NCI-H1092 treated with DMSO at 0.1 percent for 48 hours (cell line): ENCODE data around the gene MRPL42.
"Not testable (repeated sequence)": the region's sequence is repeated elsewhere in the genome, so short reads cannot be mapped to it uniquely, and the experiment has no call there.

Source experiments
- DNase-seq: peaks from one replicate; lab custom pipeline; 2025; lab: John Stamatoyannopoulos, UW

Gene MRPL42

GRCh38 chr12:93447555-93448290 is 19.6 kb upstream of the MRPL42 start:
- no peak for DNase-seq

GRCh38 chr12:93448796-93449195 is 18.5 kb upstream of the MRPL42 start:
- DNase-seq: no peak

- DNase-seq: no peak
Observed at GRCh38 chr12:93449277-93449676, 18.0 kb upstream of the MRPL42 start.

GRCh38 chr12:93451423-93452158 is 15.7 kb upstream of the MRPL42 start:
- DNase-seq: no peak

GRCh38 chr12:93453633-93454032 is 13.7 kb upstream of the MRPL42 start:
- no peak for DNase-seq

GRCh38 chr12:93456077-93456476 is 11.2 kb upstream of the MRPL42 start:
- DNase-seq: no peak

GRCh38 chr12:93459097-93459496 is 8.2 kb upstream of the MRPL42 start:
- no peak for DNase-seq

- DNase-seq: no peak
Observed at GRCh38 chr12:93460003-93460402, 7.3 kb upstream of the MRPL42 start.

GRCh38 chr12:93460902-93461301 is 6.4 kb upstream of the MRPL42 start:
- no peak for DNase-seq

- no peak for DNase-seq
Observed at GRCh38 chr12:93461503-93461902, 5.8 kb upstream of the MRPL42 start.

GRCh38 chr12:93465841-93466240 is 1.5 kb upstream of the MRPL42 start:
- no peak for DNase-seq

- no peak for DNase-seq
Observed at GRCh38 chr12:93466625-93467350, 526 bp upstream of the MRPL42 start.

- no peak for DNase-seq
Observed at GRCh38 chr12:93468008-93468371, 676 bp downstream of the MRPL42 start.

- no peak for DNase-seq
Observed at GRCh38 chr12:93469386-93469785, 2.1 kb downstream of the MRPL42 start.

GRCh38 chr12:93476555-93476954 is 9.2 kb downstream of the MRPL42 start:
- DNase-seq: no peak

- DNase-seq: no peak
Observed at GRCh38 chr12:93482721-93483120, 15.4 kb downstream of the MRPL42 start.

- DNase-seq: no peak
Observed at GRCh38 chr12:93483151-93483807, 16.0 kb downstream of the MRPL42 start.

- DNase-seq: no peak
Observed at GRCh38 chr12:93484315-93484981, 17.1 kb downstream of the MRPL42 start.

GRCh38 chr12:93492808-93493207 is 25.5 kb downstream of the MRPL42 start:
- not testable (repeated sequence) for DNase-seq

GRCh38 chr12:93494096-93494495 is 26.8 kb downstream of the MRPL42 start:
- DNase-seq: no peak

GRCh38 chr12:93497456-93497855 is 30.1 kb downstream of the MRPL42 start:
- no peak for DNase-seq

- DNase-seq: not testable (repeated sequence)
Observed at GRCh38 chr12:93498813-93499212, 31.5 kb downstream of the MRPL42 start.
